GM20431 (cell line): ENCODE measurements around the gene S100A16.
"Not testable (repeated sequence)": the region's sequence is repeated elsewhere in the genome, so short reads cannot be mapped to it uniquely, and the experiment has no call there.

Experiments
- in situ Hi-C: fragments of 300-500 bp; cut with MseI, MboI; formaldehyde crosslinking; loops from one replicate; pipeline ENCODE4 v1.15.0; 2020; ENCODE audit warnings: low sequenced_read_pairs; ENCODE audit not compliant: unreplicated experiment

The S100A16 gene

DNA sequence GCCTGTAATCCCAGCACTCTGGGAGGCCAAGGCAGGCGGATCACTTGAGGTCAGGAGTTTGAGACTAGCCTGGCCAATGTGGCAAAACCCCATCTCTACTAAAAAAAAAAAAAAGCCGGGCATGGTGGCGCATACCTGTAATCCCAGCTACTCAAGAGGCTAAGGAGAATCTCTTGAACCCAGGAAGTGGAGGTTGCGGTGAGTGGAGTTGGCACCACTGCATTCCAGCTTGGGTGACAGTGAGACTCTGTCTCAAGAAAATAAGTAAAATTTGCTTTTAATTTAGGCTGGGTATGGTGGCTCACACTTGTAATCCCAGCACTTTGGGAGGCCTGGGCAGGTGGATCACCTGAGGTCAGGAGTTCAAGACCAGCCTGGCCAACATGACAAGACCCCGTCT is 27.3 kb upstream of the S100A16 start:
- in situ Hi-C loops = not testable (repeated sequence)

DNA sequence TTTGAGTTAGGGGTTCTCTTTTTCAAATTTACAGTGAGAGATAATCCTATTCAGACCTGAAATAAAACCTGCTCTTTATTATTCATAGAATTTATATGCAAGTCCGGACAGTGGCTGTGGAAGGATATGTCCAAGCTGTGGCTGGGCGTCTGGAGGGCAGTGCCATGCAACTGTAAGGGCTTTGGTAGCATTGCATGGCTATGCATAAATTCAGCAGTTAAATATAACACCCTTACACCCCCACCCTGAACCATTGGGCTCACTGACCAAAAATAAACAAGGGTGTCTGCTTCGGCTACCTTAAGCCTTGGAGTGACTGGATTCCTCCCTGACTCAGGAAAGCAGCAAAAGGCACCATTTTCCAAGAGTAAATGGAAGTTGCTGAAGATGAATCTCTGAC is 26.3 kb upstream of the S100A16 start:
- in situ Hi-C loops = no loop called here

GRCh38 chr1:153638261-153638660 is 25.3 kb upstream of the S100A16 start:
- in situ Hi-C loops = no loop called here

- in situ Hi-C loops = no loop called here
Observed at GRCh38 chr1:153636312-153636711, 23.4 kb upstream of the S100A16 start.

GRCh38 chr1:153635872-153636271 is 22.9 kb upstream of the S100A16 start:
- in situ Hi-C loops = no loop called here

DNA sequence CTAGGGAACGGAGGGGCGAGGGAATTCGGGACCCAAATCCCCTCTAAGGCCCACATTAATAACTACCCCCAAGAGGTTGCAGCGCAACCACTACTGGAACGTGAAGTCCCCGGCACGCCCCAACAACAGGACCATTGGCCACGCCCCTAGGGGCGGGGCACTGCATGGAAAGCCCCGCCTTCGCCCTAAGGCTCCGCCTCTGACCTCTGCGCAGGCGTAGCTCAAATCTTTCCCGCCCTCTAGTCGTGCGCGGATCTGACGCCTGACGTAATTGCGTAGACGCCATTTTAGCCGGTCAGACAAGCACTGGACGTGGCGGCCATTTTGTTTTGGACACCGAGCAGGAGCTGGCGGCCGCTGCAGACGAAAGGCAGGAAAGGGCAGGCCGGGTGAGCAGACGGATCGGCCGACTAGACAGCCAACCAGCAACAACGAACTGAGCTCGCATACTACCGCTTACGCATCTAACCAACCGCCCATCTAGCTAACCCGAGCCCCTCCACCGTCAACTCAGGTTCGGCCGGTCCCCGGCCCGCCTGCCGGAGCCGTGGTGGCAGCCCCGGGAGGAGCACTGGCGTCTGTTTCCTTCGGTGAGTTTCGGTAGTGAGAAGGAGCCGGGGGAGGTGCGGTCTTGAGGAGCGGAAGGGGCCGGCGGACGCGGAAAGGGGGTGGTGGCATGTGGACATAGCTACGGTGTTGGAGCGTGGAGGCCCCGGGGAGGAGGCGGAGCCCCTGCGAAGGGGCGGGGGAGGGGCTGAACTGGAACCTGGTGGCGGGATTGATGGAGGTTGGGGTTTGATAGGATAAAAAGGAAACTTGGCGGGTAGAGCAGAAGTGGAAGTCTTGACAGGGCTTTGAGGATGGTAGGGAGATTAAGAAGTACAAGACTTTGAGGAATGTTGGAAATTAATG is 21.1 kb upstream of the S100A16 start, which contains the start of gene CHTOP:
TSS of gene CHTOP (plus strand) at position 313 of the 912 bp plus-strand sequence. CDS start 2,523 bp downstream, outside the sequence.
- in situ Hi-C loops = no loop called here

DNA sequence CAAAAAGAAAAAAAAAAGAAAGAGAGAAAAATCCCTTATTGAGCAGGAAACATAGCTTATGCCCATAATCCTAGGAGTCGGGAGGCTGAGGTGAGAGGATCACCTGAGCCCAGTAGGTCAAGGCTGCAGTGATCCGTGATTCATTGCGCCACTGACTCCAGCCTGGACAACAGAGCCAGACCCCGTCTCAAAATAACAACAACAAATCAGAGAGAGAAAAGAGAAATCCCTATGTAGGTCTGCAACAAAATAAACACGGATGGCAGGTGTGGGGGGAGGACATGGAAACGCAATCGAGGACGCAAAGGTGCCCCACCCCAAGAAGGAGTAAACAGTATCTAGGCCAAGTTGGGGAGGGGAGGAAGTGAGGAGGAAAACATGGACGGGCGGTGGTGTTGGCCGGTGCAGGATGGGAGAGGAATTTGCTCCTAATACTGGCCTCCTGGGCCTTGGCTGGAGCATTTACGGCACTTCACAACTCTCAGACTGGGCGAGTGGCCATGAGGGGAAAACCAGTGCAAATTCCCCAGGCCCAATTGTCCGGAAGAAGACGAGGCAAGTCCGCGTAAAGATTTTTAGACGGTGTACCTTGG is 20.3 kb upstream of the S100A16 start:
- in situ Hi-C loops = no loop called here

GRCh38 chr1:153631047-153632022 is 18.4 kb upstream of the S100A16 start:
- in situ Hi-C loops = no loop called here

GRCh38 chr1:153630384-153630783 is 17.4 kb upstream of the S100A16 start:
- in situ Hi-C loops = no loop called here

DNA sequence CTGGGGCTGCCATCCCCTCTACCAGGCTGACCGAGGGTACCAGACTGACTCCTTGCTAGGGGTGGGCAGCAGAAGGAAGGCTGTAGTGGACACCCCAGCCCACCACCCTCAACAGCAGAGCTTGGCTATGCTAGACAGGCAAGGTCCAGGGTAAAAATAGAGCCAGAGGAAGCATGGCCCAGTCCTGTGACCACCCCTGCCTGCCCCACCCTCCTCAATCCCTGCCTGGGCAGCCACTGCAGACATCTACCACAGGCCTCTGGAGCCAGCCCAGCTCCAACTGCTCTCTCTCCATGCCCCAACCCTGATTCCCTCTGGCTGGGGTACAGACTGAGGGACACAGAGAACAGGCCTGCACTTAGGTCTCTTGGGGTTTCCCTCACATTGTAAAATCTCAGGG is 17.0 kb upstream of the S100A16 start:
- in situ Hi-C loops = no loop called here

- in situ Hi-C loops = no loop called here
Observed at GRCh38 chr1:153629343-153629665, 16.4 kb upstream of the S100A16 start.

GRCh38 chr1:153628638-153629342 is 15.9 kb upstream of the S100A16 start:
- in situ Hi-C loops = no loop called here

GRCh38 chr1:153627715-153628626 is 15.0 kb upstream of the S100A16 start, which contains the start of gene S100A1:
S100A1 (plus strand) TSS chr1:153628434; CDS start chr1:153630522, 2,088 bp downstream.
- in situ Hi-C loops = no loop called here

DNA sequence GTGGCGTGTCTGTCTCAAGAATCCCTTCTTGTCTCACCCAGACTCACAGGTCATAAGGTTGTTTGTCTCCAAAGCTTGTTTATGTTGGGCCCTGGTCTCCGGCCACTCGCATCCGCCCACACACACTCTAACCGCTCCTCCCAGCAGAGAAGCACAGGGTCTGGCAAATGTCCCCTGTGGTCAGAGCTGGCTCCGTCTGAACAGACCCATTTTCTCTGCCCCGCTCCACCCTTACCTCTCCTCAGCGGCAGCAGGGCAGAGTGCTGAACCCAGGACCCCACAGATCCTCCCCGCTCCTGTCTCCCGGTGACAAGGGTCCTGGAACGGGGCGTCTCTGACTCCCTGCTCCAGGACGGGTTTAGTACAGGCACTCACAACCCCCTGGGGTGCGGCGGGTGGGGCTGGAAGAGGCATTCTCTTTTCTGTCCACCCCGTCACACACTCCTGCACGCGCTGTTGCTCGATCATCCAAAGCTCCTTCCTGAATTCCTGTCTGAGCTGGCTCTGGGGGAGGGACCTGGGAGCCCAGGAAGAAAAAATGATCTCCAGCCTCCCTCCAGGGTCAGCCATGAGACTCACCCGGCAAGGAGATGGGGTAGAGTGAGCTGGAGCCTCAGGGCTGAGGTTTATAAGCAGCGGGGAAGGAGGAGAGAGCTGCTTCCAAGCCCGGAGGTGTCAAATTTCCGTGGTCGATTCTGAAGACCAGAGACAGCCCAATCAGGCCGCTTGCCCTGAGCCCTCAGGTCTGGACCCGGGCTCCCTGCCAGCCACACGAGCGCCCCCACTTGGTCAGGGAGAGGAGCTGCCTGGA is 14.2 kb upstream of the S100A16 start, which contains the start of gene S100A13:
TSS of gene S100A13 (minus strand) at position 602 of the 811 bp plus-strand sequence. CDS start 1,033 bp downstream, outside the sequence.
- in situ Hi-C loops = no loop called here

DNA sequence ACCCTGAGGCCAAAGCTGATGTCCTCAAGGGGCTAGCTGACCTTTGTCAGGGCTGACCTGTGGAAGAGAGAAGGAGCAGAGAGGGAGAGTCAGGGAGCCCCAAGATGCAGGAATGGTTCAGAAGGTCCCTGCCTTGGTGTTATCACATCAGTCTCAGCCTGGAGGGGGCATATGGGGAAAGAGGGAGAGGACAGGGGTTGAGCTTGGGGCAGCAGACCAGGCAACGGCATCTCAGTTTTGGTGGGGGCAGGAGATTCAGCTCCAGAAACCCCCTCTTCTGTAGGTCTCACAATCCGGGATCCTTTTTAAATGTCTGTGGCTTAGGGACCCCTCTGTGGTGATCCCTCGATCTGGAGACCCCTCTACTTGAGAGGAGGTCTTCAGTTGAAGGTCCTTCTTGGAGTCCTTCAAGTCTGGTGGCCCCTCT is 13.6 kb upstream of the S100A16 start:
- in situ Hi-C loops = no loop called here

GRCh38 chr1:153624965-153625611 is 12.2 kb upstream of the S100A16 start:
- in situ Hi-C loops = no loop called here

GRCh38 chr1:153623101-153623500 is 10.2 kb upstream of the S100A16 start:
- in situ Hi-C loops = no loop called here
